Measurements from ENCODE around the gene ATP5PF. TPM values are rescaled to one million over a fixed set of nuclear protein-coding genes. Genes with fewer than 3 reads are reported as not detected.

ATP5PF gene
- total RNA-seq, 2 experiments from 2014 or later = 124 to 132 TPM

DNA sequence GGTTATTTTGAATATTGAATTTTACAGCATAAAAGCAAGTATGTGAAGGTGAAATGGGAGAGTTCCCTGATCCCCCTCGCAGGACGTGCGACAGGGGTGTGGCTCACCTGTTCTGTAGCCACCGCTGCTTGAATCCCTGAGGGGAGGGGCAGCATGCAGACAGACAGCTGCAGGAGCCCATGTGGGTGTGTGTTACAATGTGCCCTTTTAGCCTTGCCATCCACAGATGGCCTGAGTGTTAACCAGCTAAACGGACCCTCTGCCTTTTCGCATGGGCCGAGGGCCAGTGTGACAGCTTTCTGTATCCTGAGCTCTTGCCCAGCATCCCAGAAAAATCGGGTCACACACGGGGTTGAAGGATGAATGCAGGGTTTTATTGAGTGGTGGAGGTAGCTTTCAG is 52.3 kb downstream of the ATP5PF start:
- Mint-ChIP-seq H3K27me3 (ENCODE audit: low read depth) (no peaks in the 10 kb centered on the region), H3K27ac (no peak overlapping the region), H3K9me3 (no peaks in the 10 kb centered on the region), H3K4me1 (ENCODE audit: low read depth) (no peaks in the 10 kb centered on the region), H3K36me3 (ENCODE audit: low read depth) (no peaks in the 10 kb centered on the region), H3K4me3 (no peak overlapping the region)
- CTCF ChIA-PET = no interaction called here
- DNase-seq = no peak
- intact Hi-C loops (cut with micrococcal nuclease) = no loop called here

GRCh38 chr21:25676451-25676850 is 58.3 kb downstream of the ATP5PF start:
- peaks cover 5% of the 10 kb centered on the region for H3K9me3 Mint-ChIP-seq
- H3K27me3 Mint-ChIP-seq (ENCODE audit: low read depth) = no peaks in the 10 kb centered on the region
- H3K4me3 Mint-ChIP-seq = no peak overlapping the region
- CTCF ChIA-PET = interaction anchor here (0.5 kb wide), 1 partner anchor 132 kb away, joined by 5 read pairs; no protein-coding TSS in a partner anchor
- no peak overlapping the region for H3K27ac Mint-ChIP-seq
- no peak for DNase-seq
- intact Hi-C loops (cut with micrococcal nuclease) = no loop called here
- H3K36me3 Mint-ChIP-seq (ENCODE audit: low read depth) = no peaks in the 10 kb centered on the region
- H3K4me1 Mint-ChIP-seq (ENCODE audit: low read depth) = no peaks in the 10 kb centered on the region

Other genes with a start within 250 kb of the ATP5PF start
- 10 to 100 TPM; 71.4 to 75.8 TPM for gene MRPL39, start 127.4 kb downstream of the ATP5PF start, total RNA-seq
- under 1 TPM; 0.07 to 0.27 TPM for gene JAM2, start 95.6 kb downstream of the ATP5PF start, total RNA-seq
- gene GABPA, start 68 bp upstream of the ATP5PF start, total RNA-seq = 10 to 100 TPM; 18.5 to 21.2 TPM

Measured in activated naive CD4-positive, alpha-beta T cell treated with anti-CD3 and anti-CD28 coated beads for 36 hours (primary cell).